Thyroid gland (tissue), 4 donors: Measurements from ENCODE around the gene CCDC85A.

Experiments used
- POLR2A ChIP-seq, 2 donors: fragments of 450-650 bp; IDR thresholded peaks; one replicate each; pipeline ENCODE4 v1.6.1; 2017; ENCODE audit warnings: antibody characterized with exemption in 2 of 2, mild to moderate bottlenecking in 2 of 2, moderate library complexity in 1 of 2
- TF ChIP-seq, protein P1 (sequence below), 6 experiments: fragments of 200-600 bp in 3 of 6; fragments of 450-650 bp in 3 of 6; sonication (generic) in 3 of 6; IDR thresholded peaks; one replicate each; pipeline ENCODE4 v1.5.1; 2016 to 2019; ENCODE audit warnings: antibody characterized with exemption in 6 of 6, mild to moderate bottlenecking in 2 of 6, inconsistent platforms in 1 of 6, moderate library complexity in 1 of 6

DNA sequence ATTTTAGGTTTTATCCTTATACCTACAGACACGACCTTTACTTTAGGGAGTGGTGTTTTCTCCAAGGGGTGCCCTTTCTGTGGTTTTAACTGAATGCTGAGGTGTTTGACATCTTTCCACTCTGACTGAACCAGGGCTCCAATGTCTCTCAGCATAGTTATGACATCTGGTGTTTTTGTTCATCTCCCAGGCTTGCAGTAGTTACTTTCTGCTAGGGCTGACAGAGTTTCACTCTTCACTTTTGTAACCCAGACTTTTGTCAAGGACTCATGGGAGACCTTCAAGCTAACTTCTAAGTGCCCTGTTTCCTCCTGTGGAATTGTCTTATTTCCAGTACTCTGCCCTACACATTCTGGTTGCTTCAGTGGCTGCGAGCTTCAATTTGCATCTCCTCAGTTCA, 103.1 kb downstream of the CCDC85A start:
- no peak for TF ChIP-seq POLR2A (IDR thresholded peaks at IDR 0.05)
- TF ChIP-seq, protein P1, sequence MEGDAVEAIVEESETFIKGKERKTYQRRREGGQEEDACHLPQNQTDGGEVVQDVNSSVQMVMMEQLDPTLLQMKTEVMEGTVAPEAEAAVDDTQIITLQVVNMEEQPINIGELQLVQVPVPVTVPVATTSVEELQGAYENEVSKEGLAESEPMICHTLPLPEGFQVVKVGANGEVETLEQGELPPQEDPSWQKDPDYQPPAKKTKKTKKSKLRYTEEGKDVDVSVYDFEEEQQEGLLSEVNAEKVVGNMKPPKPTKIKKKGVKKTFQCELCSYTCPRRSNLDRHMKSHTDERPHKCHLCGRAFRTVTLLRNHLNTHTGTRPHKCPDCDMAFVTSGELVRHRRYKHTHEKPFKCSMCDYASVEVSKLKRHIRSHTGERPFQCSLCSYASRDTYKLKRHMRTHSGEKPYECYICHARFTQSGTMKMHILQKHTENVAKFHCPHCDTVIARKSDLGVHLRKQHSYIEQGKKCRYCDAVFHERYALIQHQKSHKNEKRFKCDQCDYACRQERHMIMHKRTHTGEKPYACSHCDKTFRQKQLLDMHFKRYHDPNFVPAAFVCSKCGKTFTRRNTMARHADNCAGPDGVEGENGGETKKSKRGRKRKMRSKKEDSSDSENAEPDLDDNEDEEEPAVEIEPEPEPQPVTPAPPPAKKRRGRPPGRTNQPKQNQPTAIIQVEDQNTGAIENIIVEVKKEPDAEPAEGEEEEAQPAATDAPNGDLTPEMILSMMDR (IDR thresholded peaks at IDR 0.05) = no peak
